Keratinocyte (primary cell): ENCODE results near the gene PLA2R1. TPM values are rescaled to one million over a fixed set of nuclear protein-coding genes. Genes with fewer than 3 reads are reported as not detected.

Experiments used
- DNase-seq: peaks from one replicate; pipeline ENCODE4 v3.0.0-alpha.2; 2011; ENCODE audit warnings: low read depth, missing footprints, low spot score
- FAIRE-seq: peaks from 2 replicates; lab custom pipeline; 2011; peaks lifted over from hg19 to GRCh38; lab: Jason Lieb, UNC
- H2AFZ ChIP-seq: 2 replicates; pipeline ENCODE4 v1.6.0; 2012; ENCODE audit warnings: low read length, control low read depth, inconsistent platforms; ENCODE audit not compliant: control insufficient read depth
- H3K27ac ChIP-seq: 2 replicates; pipeline ENCODE4 v1.5.1; 2011; ENCODE audit warnings: low read length; ENCODE audit not compliant: control insufficient read depth, insufficient read depth
- H3K27me3 ChIP-seq: 3 replicates; pipeline ENCODE4 v1.6.0; 2011; ENCODE audit warnings: low read length; ENCODE audit not compliant: control insufficient read depth, insufficient read depth; ENCODE audit errors: extremely low read depth
- H3K36me3 ChIP-seq, 2 experiments: 2 replicates in 1 of 2; 3 replicates in 1 of 2; pipeline ENCODE4 v1.5.1; 2011; ENCODE audit warnings: low read length in 2 of 2, mild to moderate bottlenecking in 1 of 2; ENCODE audit not compliant: control insufficient read depth in 2 of 2, insufficient read depth in 2 of 2; ENCODE audit errors: extremely low read depth in 1 of 2
- H3K4me1 ChIP-seq: 3 replicates; pipeline ENCODE4 v1.5.1; 2011; ENCODE audit warnings: low read length; ENCODE audit not compliant: control insufficient read depth, insufficient read depth; ENCODE audit errors: extremely low read depth
- H3K4me2 ChIP-seq: 3 replicates; pipeline ENCODE4 v1.6.0; 2011; ENCODE audit warnings: low read depth, low read length; ENCODE audit not compliant: control insufficient read depth, insufficient read depth; ENCODE audit errors: extremely low read depth
- H3K4me3 ChIP-seq, 3 experiments: fragments of 200-600 bp in 1 of 3; sonication (generic) in 1 of 3; 2 replicates in 2 of 3; 3 replicates in 1 of 3; pipeline ENCODE4 v1.5.1; 2011 to 2016; ENCODE audit warnings: low read length in 3 of 3, mild to moderate bottlenecking in 3 of 3, control low read depth in 2 of 3, inconsistent platforms in 1 of 3, low read depth in 1 of 3, mixed read lengths in 1 of 3, mixed run types in 1 of 3, moderate library complexity in 1 of 3; ENCODE audit not compliant: control insufficient read depth in 2 of 3, insufficient read depth in 2 of 3; ENCODE audit errors: extremely low read depth in 1 of 3
- H3K79me2 ChIP-seq: 2 replicates; pipeline ENCODE4 v1.6.0; 2012; ENCODE audit warnings: low read length; ENCODE audit not compliant: control insufficient read depth, insufficient read depth
- H3K9ac ChIP-seq: 3 replicates; pipeline ENCODE4 v1.6.0; 2011; ENCODE audit warnings: low read length; ENCODE audit not compliant: control insufficient read depth, insufficient read depth; ENCODE audit errors: extremely low read depth
- H3K9me1 ChIP-seq: 3 replicates; pipeline ENCODE4 v1.6.0; 2011; ENCODE audit warnings: low read length; ENCODE audit not compliant: control insufficient read depth, insufficient read depth; ENCODE audit errors: extremely low read depth
- H3K9me3 ChIP-seq: 2 replicates; pipeline ENCODE4 v1.5.1; 2012; ENCODE audit warnings: low read depth, low read length; ENCODE audit not compliant: control insufficient read depth
- H4K20me1 ChIP-seq: 3 replicates; pipeline ENCODE4 v1.6.0; 2011; ENCODE audit warnings: low read length; ENCODE audit not compliant: control insufficient read depth, insufficient read depth; ENCODE audit errors: extremely low read depth
- EZH2 ChIP-seq: IDR thresholded peaks from one replicate; pipeline ENCODE4 v1.6.1; 2012; ENCODE audit warnings: inconsistent platforms, mild to moderate bottlenecking, low read length, moderate library complexity
- dilution Hi-C: fragments of 300-500 bp; cut with MboI; formaldehyde crosslinking; loops from one replicate; pipeline ENCODE4 v1.7.0; 2020; ENCODE audit warnings: low sequenced_read_pairs; ENCODE audit not compliant: extremely low pct_ligation_motif_present
- polyA plus RNA-seq, 5 experiments: library from polyadenylated mRNA; depleted of rRNA in 3 of 5; stranded (reverse) in 3 of 5; stranded (forward) in 1 of 5; unstranded in 1 of 5; fragments of >200 nt; gene quantifications; 1 replicate in 1 of 5; 2 replicates in 3 of 5; 3 replicates in 1 of 5; pipeline versions ENCODE4 v1.2.1 to v1.2.3, GENCODE V29; 2011 to 2012; ENCODE audit warnings: missing spikeins in 2 of 5, low read depth in 1 of 5, low replicate concordance in 1 of 5
- TF ChIP-seq, protein P1 (sequence below), 3 experiments: IDR thresholded peaks in 1 of 3; conservative IDR thresholded peaks in 1 of 3; optimal IDR thresholded peaks in 1 of 3; 2 replicates in 2 of 3; 3 replicates in 1 of 3; pipeline versions ENCODE3 to v1.5.1; 2011; ENCODE audit warnings: low read length in 3 of 3, mild to moderate bottlenecking in 3 of 3, moderate library complexity in 2 of 3, control low read depth in 1 of 3, inconsistent platforms in 1 of 3; ENCODE audit not compliant: insufficient read depth in 2 of 3; ENCODE audit errors: extremely low read depth in 1 of 3

The PLA2R1 gene
- polyA plus RNA-seq, 1 donor (not counting 4 experiments of a cell fraction or from before 2014, with no cell fraction given) = 12.3 TPM

GRCh38 chr2:160015746-160016145, 46.7 kb downstream of the PLA2R1 start:
- Histone ChIP-seq H3K27ac (no peak overlapping the region), H3K9ac (no peak overlapping the region), H3K4me3 (no peak overlapping the region), H3K27me3 (no peaks in the 10 kb centered on the region), H2AFZ (no peak overlapping the region), H3K9me1 (no peaks in the 10 kb centered on the region), H3K4me2 (no peak overlapping the region), H3K36me3 (peaks cover 5 to 13% of the 10 kb centered on the region in 2 experiments), H4K20me1 (no peaks in the 10 kb centered on the region), H3K9me3 (no peaks in the 10 kb centered on the region), H3K4me1 (no peaks in the 10 kb centered on the region), H3K79me2 (no peaks in the 10 kb centered on the region)
- dilution Hi-C loops = no loop called here
- no peak for DNase-seq
- FAIRE-seq = no peak
- TF ChIP-seq, protein P1, sequence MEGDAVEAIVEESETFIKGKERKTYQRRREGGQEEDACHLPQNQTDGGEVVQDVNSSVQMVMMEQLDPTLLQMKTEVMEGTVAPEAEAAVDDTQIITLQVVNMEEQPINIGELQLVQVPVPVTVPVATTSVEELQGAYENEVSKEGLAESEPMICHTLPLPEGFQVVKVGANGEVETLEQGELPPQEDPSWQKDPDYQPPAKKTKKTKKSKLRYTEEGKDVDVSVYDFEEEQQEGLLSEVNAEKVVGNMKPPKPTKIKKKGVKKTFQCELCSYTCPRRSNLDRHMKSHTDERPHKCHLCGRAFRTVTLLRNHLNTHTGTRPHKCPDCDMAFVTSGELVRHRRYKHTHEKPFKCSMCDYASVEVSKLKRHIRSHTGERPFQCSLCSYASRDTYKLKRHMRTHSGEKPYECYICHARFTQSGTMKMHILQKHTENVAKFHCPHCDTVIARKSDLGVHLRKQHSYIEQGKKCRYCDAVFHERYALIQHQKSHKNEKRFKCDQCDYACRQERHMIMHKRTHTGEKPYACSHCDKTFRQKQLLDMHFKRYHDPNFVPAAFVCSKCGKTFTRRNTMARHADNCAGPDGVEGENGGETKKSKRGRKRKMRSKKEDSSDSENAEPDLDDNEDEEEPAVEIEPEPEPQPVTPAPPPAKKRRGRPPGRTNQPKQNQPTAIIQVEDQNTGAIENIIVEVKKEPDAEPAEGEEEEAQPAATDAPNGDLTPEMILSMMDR (optimal IDR thresholded peaks at IDR 0.05 in 1 of 3, IDR thresholded peaks at IDR 0.05 in 1 of 3, conservative IDR thresholded peaks at IDR 0.05 in 1 of 3; ENCODE audit: extremely low read depth in 1 of 3, insufficient read depth in 2 of 3, low read length in 3 of 3) = no peak
- no peak for TF ChIP-seq EZH2

DNA sequence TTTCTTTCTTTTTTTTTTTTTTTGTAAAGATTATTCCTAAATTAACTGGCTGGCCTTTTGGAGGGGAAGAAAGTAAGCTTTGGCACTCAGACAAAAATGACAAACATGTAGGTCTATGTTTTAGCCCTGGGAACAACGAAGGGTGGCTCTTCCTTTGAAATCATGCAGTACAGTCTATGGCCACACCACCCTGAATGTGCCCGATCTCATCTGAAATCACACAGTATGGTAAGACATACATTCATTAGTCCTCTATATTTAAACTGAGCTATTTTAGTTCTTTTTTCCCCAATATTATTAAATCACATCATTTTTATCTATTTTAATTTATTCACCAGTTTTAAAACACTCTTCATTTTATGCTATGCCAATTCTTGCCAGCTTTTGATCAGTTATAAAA, 48.2 kb downstream of the PLA2R1 start:
- H3K36me3 ChIP-seq = peaks cover 5 to 10% of the 10 kb centered on the region in 2 experiments

More for the DNA sequence above, 48.2 kb downstream of the PLA2R1 start:
- Histone ChIP-seq H3K4me3 (no peak overlapping the region), H3K4me1 (no peaks in the 10 kb centered on the region), H4K20me1 (no peaks in the 10 kb centered on the region), H3K27ac (no peak overlapping the region), H3K27me3 (no peaks in the 10 kb centered on the region), H3K4me2 (no peak overlapping the region), H2AFZ (no peak overlapping the region), H3K9me3 (no peaks in the 10 kb centered on the region), H3K9me1 (no peaks in the 10 kb centered on the region), H3K79me2 (no peaks in the 10 kb centered on the region), H3K9ac (no peak overlapping the region)
- TF ChIP-seq, protein P1 (optimal IDR thresholded peaks at IDR 0.05 in 1 of 3, IDR thresholded peaks at IDR 0.05 in 1 of 3, conservative IDR thresholded peaks at IDR 0.05 in 1 of 3; ENCODE audit: extremely low read depth in 1 of 3, insufficient read depth in 2 of 3, low read length in 3 of 3) = no peak
- no peak for TF ChIP-seq EZH2
- FAIRE-seq (no peak), DNase-seq (no peak)
- dilution Hi-C loops = no loop called here
